Ishikawa (cell line): ENCODE measurements around the gene MAMLD1.

Experiments
- CEBPB ChIP-seq: IDR thresholded peaks from 2 replicates; pipeline ENCODE4 v1.6.1; 2012
- CREB1 ChIP-seq: IDR thresholded peaks from 2 replicates; pipeline ENCODE4 v1.6.1; 2012; ENCODE audit warnings: low read depth
- EGR1 ChIP-seq: IDR thresholded peaks from 2 replicates; pipeline ENCODE4 v1.6.1; 2012
- EP300 ChIP-seq: IDR thresholded peaks from 2 replicates; pipeline ENCODE4 v1.6.1; 2012; ENCODE audit warnings: borderline replicate concordance
- FOXM1 ChIP-seq: IDR thresholded peaks from 2 replicates; pipeline ENCODE4 v1.6.1; 2012; ENCODE audit warnings: low read depth, borderline replicate concordance
- MAX ChIP-seq: IDR thresholded peaks from 2 replicates; pipeline ENCODE4 v1.6.1; 2012
- NFIC ChIP-seq: IDR thresholded peaks from 2 replicates; pipeline ENCODE4 v1.6.1; 2012
- RAD21 ChIP-seq: IDR thresholded peaks from 2 replicates; pipeline ENCODE4 v1.6.1; 2012; ENCODE audit warnings: low read depth
- REST ChIP-seq: IDR thresholded peaks from 2 replicates; pipeline ENCODE4 v1.6.1; 2012; ENCODE audit warnings: low read depth, mild to moderate bottlenecking
- TAF1 ChIP-seq: IDR thresholded peaks from 2 replicates; pipeline ENCODE4 v1.6.1; 2012; ENCODE audit warnings: low read depth, mild to moderate bottlenecking
- TCF12 ChIP-seq: IDR thresholded peaks from 2 replicates; pipeline ENCODE4 v1.6.1; 2012; ENCODE audit warnings: low read depth
- TEAD4 ChIP-seq: IDR thresholded peaks from 2 replicates; pipeline ENCODE4 v1.6.1; 2012
- YY1 ChIP-seq: IDR thresholded peaks from 2 replicates; pipeline ENCODE4 v1.6.1; 2012; ENCODE audit warnings: low read depth
- ZBTB7A ChIP-seq: IDR thresholded peaks from 2 replicates; pipeline ENCODE4 v1.6.1; 2012; ENCODE audit warnings: low read depth
- TF ChIP-seq, protein P1 (sequence below): IDR thresholded peaks from 2 replicates; pipeline ENCODE4 v1.6.1; 2012

Gene MAMLD1

DNA sequence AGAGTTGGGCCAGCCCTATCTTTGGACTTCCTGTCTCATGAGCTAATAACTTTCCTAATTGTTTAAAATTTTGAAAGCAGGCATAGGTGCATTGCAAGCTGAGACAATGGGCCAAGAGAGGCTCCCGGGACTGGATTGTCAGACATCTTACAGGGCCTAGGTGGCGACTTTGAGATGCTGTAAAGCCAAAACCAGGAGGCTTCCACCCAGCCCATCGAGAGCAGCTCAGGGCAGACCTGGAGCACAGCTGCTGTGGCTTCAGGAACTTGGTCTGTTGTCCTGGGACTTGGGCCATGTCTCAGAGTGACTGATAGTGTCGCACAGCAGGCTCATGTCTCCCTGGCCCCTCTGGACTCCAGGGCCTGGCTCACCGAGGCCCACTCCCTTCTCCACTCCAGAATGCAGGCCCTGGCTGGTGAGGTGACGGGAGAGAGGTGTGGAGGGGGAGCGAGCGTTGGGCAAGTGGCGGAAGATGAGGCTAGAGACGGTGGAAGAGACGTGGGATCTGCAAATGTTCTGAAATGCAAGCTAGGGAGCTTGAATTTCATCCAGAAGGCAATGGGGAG is 181.2 kb downstream of the MAMLD1 start:
- no peak for TF ChIP-seq NFIC
- no peak for TF ChIP-seq EGR1
- no peak for TF ChIP-seq MAX
- TF ChIP-seq RAD21 = peak; percentile 13; the same call in 1 of the 2 replicates
- TF ChIP-seq TEAD4 = no peak
- no peak for TF ChIP-seq EP300
- no peak for TF ChIP-seq TCF12

DNA sequence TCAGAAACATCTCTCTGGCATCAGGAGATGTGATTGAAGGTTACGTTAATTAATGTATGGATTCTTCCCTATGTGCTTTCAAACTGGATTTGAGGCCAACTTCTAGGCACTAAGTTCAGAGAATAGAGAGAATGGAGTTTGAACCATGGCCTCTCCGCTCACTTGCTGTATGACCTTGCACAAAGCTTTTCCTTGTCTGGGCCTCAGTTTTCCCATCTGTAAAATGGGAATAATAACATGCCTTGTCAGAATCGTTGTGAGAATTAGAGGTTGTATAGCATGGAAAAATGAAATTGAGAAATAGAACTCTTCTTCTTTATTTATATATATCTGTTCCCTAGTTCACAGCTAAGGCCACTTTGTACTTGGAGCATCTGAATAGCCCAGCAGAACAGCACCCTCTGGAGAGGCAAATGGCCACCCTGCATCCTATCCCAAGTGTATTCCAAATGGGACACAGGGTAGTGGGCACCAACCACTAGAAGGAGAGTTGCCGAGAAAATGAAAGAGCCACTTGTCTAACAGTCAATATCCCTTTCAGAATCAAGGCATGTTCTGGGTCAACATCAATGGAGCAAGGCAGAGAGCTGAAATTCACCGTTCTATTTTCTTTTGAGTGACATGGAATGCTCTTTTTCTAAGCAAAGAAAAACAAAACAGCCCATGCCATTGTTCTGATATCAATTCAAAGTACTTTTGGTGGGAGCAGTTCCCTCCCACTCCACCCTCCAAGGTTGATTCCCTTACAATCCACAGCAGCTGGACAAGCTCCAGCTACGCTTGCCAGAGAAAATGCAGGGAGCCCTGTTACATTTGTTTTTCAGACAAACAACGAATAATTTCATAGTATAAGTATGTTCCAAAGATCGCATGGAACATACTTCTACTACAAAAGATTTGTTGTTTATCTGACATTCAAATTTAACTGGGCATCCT is 182.0 kb downstream of the MAMLD1 start:
- no peak for TF ChIP-seq NFIC
- no peak for TF ChIP-seq REST
- TF ChIP-seq CREB1 = no peak
- TF ChIP-seq TCF12 = no peak
- no peak for TF ChIP-seq RAD21
- no peak for TF ChIP-seq CEBPB
- TF ChIP-seq EP300 = no peak
- TF ChIP-seq ZBTB7A = no peak
- no peak for TF ChIP-seq MAX
- TF ChIP-seq, protein P1, sequence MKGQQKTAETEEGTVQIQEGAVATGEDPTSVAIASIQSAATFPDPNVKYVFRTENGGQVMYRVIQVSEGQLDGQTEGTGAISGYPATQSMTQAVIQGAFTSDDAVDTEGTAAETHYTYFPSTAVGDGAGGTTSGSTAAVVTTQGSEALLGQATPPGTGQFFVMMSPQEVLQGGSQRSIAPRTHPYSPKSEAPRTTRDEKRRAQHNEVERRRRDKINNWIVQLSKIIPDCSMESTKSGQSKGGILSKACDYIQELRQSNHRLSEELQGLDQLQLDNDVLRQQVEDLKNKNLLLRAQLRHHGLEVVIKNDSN = no peak
- TF ChIP-seq EGR1 = no peak
- TF ChIP-seq TAF1 = no peak
- TF ChIP-seq YY1 = no peak
- no peak for TF ChIP-seq FOXM1

GRCh38 chrX:150546711-150547153 is 183.6 kb downstream of the MAMLD1 start:
- TF ChIP-seq EGR1 (no peak), RAD21 (no peak), YY1 (no peak)

DNA sequence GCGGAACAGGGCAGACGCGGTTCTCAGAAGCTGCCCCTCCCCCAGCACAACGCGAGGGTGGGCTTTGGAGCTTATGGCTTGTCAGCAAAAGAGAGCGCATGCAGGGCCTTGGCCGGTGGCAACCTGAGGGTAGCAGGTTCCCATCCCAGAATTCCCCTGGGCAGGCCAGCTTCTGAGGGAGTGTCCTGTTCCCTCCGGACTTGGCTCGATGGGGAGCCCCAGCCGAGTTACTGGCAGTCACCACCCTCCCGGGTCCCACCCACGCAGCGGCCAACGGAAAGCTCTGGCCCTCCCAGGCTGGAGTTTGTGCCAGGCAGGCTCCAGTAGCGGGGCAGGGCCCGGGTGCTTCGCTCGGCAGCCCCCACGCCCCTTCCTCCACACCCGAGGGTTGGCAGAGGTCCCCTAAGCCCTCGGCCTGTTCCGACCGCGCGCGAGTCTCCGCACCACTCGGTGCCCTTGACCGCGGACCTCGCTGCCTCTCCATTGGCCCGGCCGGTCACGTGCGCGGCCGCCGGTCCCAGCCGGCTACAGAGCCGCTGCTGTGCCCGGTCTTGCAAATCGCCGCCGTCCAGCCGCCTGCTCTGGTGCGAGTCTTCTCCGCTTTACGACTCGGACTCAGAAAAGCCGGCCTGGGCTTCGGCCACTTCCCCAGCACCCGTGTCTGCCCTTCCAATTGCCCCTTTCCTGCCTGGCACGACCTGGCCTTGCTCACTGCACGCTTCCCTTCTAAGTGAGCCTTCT is 184.4 kb downstream of the MAMLD1 start:
- no peak for TF ChIP-seq ZBTB7A
- TF ChIP-seq, protein P1 = peak; percentile 95
- TF ChIP-seq REST = no peak
- 0 out of 2 replicates have a peak, but pooled peaks have one; percentile 43 for TF ChIP-seq TAF1
- no peak for TF ChIP-seq CREB1
- no peak for TF ChIP-seq EP300
- TF ChIP-seq TCF12 = no peak
- TF ChIP-seq TEAD4 = no peak
- peak; percentile 85 for TF ChIP-seq MAX
- no peak for TF ChIP-seq RAD21
- TF ChIP-seq EGR1 = peak; percentile 91
- no peak for TF ChIP-seq CEBPB
- peak; percentile 23 for TF ChIP-seq NFIC
- TF ChIP-seq FOXM1 = no peak
- TF ChIP-seq YY1 = no peak

DNA sequence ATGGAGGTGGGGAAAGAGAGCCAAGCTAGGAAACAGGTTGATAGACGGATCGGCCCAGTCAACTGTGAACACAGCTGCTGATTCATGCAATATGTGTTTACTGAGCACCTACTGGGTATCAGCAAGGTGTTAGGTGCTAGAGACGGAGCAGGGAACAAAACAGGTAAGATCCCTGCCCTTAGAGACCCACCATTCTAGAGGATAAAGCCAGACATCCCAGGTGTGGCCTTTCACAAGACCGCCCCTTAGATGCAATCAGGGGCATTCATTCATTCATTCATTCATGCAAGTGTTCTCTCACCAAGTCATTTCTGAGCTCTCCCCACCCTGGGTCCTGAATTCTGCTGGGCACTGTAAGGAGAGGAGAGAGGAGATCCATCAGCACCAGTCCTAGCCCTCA is 185.1 kb downstream of the MAMLD1 start:
- TF ChIP-seq TEAD4 (no peak), MAX (no peak), TAF1 (no peak), CEBPB (no peak), EGR1 (no peak), CREB1 (no peak), YY1 (no peak), TCF12 (no peak), REST (no peak), RAD21 (no peak), FOXM1 (no peak)
- TF ChIP-seq, protein P1 = no peak
